GM12801 (cell line): ENCODE results near the gene ANKS3.

Experiments used
- CTCF ChIP-seq: IDR thresholded peaks from one replicate; pipeline ENCODE4 v1.5.1; 2011; ENCODE audit warnings: control low read depth; ENCODE audit not compliant: insufficient read length; ENCODE audit errors: extremely low read depth

The ANKS3 gene

DNA sequence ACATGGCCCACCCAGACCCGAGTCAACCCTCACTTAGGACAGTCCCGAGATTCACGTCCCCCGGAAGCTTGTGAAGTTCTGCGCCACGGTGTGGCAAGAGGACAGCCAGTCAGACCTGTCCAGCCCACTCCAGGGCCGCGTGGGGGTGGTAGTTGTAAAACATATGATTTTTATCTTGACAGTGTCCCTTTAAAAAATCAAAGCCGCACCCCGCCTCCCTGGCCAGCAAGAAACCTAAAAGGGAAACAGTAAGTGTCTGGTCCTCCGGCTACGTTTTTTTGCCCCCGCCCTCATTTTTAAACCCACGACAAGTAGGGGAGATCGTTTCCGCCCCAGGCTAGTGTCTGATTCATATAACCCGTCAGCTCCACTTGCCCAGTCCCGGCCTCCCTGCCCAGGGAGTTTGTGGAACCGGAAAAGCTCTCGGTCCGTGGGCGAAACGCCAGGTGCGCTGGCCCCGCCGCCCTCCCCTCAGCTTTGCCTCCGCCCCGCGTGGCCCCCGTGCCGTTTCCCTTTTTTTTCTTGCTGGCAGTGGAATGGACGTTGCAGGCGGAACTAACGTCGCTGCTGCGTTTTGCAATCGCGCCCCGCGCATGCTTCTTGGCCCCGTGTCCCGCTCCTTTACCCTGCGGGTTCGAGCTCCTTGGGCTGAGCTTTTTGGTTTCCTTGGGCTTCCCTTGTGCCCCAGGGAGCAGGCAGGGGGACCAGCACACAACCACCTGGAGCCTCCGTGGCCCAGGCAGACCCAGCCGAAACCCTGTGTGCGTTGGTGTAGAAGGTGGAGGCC is 54.0 kb downstream of the ANKS3 start:
- TF ChIP-seq CTCF, result no peak

GRCh38 chr16:4679156-4679849 is 54.8 kb downstream of the ANKS3 start:
- TF ChIP-seq CTCF, result no peak

DNA sequence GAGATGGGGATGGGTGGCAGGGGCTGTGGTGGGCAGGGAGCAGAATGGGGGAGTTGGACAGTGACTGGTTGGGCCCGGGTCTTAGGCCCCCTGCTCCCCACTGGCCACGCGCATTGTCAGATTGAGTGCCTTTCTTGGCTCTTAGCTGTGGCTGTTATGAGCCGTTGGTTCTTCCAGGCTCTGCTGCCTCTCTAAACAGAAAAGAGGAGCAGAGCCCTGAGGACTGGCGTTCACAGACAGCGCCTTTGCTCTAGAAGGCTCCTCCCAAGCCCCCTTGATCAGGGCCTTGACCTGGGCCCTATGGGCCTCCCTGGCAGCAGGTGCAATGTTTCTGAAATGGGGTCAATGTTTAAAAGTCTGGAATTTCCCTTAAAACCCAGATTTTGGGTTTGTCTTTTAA is 55.5 kb downstream of the ANKS3 start:
- TF ChIP-seq CTCF, result no peak

DNA sequence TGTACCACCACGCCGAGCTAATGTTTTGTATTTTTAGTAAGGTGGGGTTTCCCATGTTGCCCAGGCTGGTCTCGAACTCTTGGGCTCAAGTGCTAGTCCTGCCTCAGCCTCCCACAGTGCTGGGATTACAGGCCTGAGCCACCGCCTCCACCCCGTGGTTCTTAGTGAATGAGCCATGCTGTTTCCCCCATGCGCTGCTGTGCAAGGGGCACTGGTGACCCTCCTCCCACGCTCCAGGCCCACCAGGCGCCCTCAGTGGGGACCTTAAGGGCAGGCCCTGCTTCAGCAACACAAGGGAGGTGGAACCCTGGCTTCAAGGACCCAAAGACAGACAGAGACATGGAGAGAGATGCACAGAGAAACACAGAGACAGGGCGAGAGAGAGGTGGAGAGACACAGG is 56.1 kb downstream of the ANKS3 start:
- no peak for TF ChIP-seq CTCF

- TF ChIP-seq CTCF, result no peak
These were observed 56.7 kb downstream of the ANKS3 start for GRCh38 chr16:4677390-4677789.

DNA sequence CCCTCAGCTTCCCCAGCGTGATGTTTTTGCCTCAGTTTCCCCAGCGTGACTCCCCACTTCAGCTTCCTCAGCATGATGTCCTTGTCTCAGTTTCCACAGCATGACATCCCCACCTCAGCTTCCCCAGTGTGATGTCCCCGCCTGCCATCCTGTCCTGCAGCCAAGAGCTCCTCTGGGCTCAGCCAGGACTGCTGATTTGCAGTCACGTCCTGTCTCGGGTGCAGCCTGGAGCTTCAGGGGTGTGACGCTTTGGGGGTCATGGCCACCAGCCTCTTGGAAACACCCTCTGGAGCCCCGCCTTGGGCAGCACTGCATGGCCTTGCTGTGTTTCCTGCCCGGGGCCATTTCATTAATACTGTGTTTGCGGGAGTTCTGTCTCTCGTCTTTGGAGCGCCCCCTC is 57.2 kb downstream of the ANKS3 start:
- TF ChIP-seq CTCF, result no peak

GRCh38 chr16:4675864-4676786 is 57.9 kb downstream of the ANKS3 start:
- TF ChIP-seq CTCF, result no peak
